Retina (tissue), 1 donor: ENCODE data around the gene SLX1A.
"Not testable (repeated sequence)": the region's sequence is repeated elsewhere in the genome, so short reads cannot be mapped to it uniquely, and the experiment has no call there.

Experiments
- DNase-seq: peaks from one replicate; pipeline ENCODE4 v3.0.0-alpha.2; 2016

SLX1A gene

GRCh38 chr16:30193615-30194014 lies at the start of gene SLX1A, which contains the start of gene BOLA2B:
Gene SLX1A, plus strand, starts transcription at chr16:30193875. Its CDS starts 210 bp downstream, at chr16:30194085.
Gene BOLA2B, minus strand, starts transcription at chr16:30193666. Its CDS starts 71 bp downstream, at chr16:30193595.
- DNase-seq = not testable (repeated sequence)

GRCh38 chr16:30144017-30144416 lies 49.7 kb upstream of the SLX1A start:
- DNase-seq = no peak

GRCh38 chr16:30144917-30145316 lies 48.8 kb upstream of the SLX1A start:
- no peak for DNase-seq

GRCh38 chr16:30145657-30146056 lies 48.0 kb upstream of the SLX1A start:
- DNase-seq = no peak

GRCh38 chr16:30147843-30148510 lies 45.7 kb upstream of the SLX1A start:
- DNase-seq = no peak

- no peak for DNase-seq
Observed at GRCh38 chr16:30149250-30149930, 44.3 kb upstream of the SLX1A start.

- DNase-seq = no peak
Observed at GRCh38 chr16:30151091-30151490, 42.6 kb upstream of the SLX1A start.

- DNase-seq = no peak
Observed at GRCh38 chr16:30152517-30152916, 41.2 kb upstream of the SLX1A start.

- DNase-seq = no peak
Observed at GRCh38 chr16:30155188-30155587, 38.5 kb upstream of the SLX1A start.

- no peak for DNase-seq
Observed at GRCh38 chr16:30157214-30157613, 36.5 kb upstream of the SLX1A start.

- no peak for DNase-seq
Observed at GRCh38 chr16:30163538-30163937, 30.1 kb upstream of the SLX1A start.

GRCh38 chr16:30166202-30166902 lies 27.3 kb upstream of the SLX1A start:
- no peak for DNase-seq

- not testable (repeated sequence) for DNase-seq
Observed at GRCh38 chr16:30168746-30169145, 24.9 kb upstream of the SLX1A start.

GRCh38 chr16:30169416-30169815 lies 24.3 kb upstream of the SLX1A start:
- not testable (repeated sequence) for DNase-seq

GRCh38 chr16:30170145-30170544 lies 23.5 kb upstream of the SLX1A start:
- not testable (repeated sequence) for DNase-seq

- DNase-seq = no peak
Observed at GRCh38 chr16:30173054-30173453, 20.6 kb upstream of the SLX1A start.

- DNase-seq = not testable (repeated sequence)
Observed at GRCh38 chr16:30176876-30177275, 16.8 kb upstream of the SLX1A start.

GRCh38 chr16:30179195-30179594 lies 14.5 kb upstream of the SLX1A start:
- DNase-seq = no peak

GRCh38 chr16:30179931-30180330 lies 13.7 kb upstream of the SLX1A start:
- no peak for DNase-seq

GRCh38 chr16:30180741-30181140 lies 12.9 kb upstream of the SLX1A start:
- DNase-seq = no peak

GRCh38 chr16:30183233-30184095 lies 10.2 kb upstream of the SLX1A start, which contains the start of gene CORO1A:
Gene CORO1A, plus strand, starts transcription at chr16:30183602. Its CDS starts 1,608 bp downstream, at chr16:30185210.
- peak; percentile 94 for DNase-seq

- peak; percentile 18 for DNase-seq
Observed at GRCh38 chr16:30184096-30184890, 9.4 kb upstream of the SLX1A start.
